Liver (tissue), 3 donors: Measurements from ENCODE around the gene KRT4.

Experiments used
- EGR1 ChIP-seq, 2 donors: IDR thresholded peaks; 2 replicates each; pipeline ENCODE4 v1.6.1; 2016 to 2018; ENCODE audit warnings: antibody characterized with exemption in 2 of 2, low read depth in 2 of 2
- FOXA1 ChIP-seq: IDR thresholded peaks from 2 replicates; pipeline ENCODE4 v1.6.1; 2016; ENCODE audit warnings: antibody characterized with exemption
- HNF4G ChIP-seq: IDR thresholded peaks from 2 replicates; pipeline ENCODE4 v1.6.1; 2016; ENCODE audit warnings: antibody characterized with exemption
- YY1 ChIP-seq: IDR thresholded peaks from 2 replicates; pipeline ENCODE4 v1.6.1; 2016; ENCODE audit warnings: antibody characterized with exemption, mild to moderate bottlenecking
- TF ChIP-seq, protein P1 (sequence below): fragments of 150-350 bp; IDR thresholded peaks from 2 replicates; pipeline ENCODE4 v1.5.1; 2017; ENCODE audit warnings: improper control_type of control experiment, low read depth, low read length; ENCODE audit not compliant: missing input control
- donor health status: healthy.
- donor health status: healthy.

DNA sequence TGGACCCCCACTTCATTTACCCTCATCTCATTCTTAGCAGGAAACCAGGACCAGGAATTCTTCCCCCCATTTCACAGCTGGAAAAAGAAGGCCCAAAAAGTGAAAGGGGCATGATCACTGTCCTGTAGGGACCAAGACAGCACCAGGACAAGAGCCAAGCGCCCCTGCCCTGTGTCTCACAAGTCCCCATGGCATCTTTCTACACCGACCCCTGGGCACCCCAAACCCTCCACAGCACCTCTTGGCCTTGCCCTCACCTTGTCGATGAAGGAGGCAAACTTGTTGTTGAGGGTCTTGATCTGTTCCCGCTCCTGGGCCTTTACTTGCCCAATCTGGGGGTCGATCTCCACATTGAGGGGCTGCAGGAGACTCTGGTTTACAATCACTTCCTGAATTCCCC lies 37.5 kb downstream of the KRT4 start:
- TF ChIP-seq, protein P1, sequence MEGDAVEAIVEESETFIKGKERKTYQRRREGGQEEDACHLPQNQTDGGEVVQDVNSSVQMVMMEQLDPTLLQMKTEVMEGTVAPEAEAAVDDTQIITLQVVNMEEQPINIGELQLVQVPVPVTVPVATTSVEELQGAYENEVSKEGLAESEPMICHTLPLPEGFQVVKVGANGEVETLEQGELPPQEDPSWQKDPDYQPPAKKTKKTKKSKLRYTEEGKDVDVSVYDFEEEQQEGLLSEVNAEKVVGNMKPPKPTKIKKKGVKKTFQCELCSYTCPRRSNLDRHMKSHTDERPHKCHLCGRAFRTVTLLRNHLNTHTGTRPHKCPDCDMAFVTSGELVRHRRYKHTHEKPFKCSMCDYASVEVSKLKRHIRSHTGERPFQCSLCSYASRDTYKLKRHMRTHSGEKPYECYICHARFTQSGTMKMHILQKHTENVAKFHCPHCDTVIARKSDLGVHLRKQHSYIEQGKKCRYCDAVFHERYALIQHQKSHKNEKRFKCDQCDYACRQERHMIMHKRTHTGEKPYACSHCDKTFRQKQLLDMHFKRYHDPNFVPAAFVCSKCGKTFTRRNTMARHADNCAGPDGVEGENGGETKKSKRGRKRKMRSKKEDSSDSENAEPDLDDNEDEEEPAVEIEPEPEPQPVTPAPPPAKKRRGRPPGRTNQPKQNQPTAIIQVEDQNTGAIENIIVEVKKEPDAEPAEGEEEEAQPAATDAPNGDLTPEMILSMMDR, result no peak
- TF ChIP-seq HNF4G (no peak), FOXA1 (no peak), YY1 (no peak), EGR1 (IDR thresholded peaks at IDR 0.05; ENCODE audit: low read depth in 2 of 2) (no peak)
